ENCODE data around the gene EGFL6.

- TF ChIP-seq TAF1 (conservative IDR thresholded peaks at IDR 0.05) (no peak), RAD21 (IDR thresholded peaks at IDR 0.05) (no peak), GABPA (IDR thresholded peaks at IDR 0.05 in 1 of 2, conservative IDR thresholded peaks at IDR 0.05 in 1 of 2) (no peak), HNF4G (IDR thresholded peaks at IDR 0.05) (no peak), JUND (IDR thresholded peaks at IDR 0.05) (no peak)
- TF ChIP-seq, protein P1, sequence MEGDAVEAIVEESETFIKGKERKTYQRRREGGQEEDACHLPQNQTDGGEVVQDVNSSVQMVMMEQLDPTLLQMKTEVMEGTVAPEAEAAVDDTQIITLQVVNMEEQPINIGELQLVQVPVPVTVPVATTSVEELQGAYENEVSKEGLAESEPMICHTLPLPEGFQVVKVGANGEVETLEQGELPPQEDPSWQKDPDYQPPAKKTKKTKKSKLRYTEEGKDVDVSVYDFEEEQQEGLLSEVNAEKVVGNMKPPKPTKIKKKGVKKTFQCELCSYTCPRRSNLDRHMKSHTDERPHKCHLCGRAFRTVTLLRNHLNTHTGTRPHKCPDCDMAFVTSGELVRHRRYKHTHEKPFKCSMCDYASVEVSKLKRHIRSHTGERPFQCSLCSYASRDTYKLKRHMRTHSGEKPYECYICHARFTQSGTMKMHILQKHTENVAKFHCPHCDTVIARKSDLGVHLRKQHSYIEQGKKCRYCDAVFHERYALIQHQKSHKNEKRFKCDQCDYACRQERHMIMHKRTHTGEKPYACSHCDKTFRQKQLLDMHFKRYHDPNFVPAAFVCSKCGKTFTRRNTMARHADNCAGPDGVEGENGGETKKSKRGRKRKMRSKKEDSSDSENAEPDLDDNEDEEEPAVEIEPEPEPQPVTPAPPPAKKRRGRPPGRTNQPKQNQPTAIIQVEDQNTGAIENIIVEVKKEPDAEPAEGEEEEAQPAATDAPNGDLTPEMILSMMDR (IDR thresholded peaks at IDR 0.05; ENCODE audit: low read depth, low read length, missing input control): no peak
- TF ChIP-seq, protein P2, sequence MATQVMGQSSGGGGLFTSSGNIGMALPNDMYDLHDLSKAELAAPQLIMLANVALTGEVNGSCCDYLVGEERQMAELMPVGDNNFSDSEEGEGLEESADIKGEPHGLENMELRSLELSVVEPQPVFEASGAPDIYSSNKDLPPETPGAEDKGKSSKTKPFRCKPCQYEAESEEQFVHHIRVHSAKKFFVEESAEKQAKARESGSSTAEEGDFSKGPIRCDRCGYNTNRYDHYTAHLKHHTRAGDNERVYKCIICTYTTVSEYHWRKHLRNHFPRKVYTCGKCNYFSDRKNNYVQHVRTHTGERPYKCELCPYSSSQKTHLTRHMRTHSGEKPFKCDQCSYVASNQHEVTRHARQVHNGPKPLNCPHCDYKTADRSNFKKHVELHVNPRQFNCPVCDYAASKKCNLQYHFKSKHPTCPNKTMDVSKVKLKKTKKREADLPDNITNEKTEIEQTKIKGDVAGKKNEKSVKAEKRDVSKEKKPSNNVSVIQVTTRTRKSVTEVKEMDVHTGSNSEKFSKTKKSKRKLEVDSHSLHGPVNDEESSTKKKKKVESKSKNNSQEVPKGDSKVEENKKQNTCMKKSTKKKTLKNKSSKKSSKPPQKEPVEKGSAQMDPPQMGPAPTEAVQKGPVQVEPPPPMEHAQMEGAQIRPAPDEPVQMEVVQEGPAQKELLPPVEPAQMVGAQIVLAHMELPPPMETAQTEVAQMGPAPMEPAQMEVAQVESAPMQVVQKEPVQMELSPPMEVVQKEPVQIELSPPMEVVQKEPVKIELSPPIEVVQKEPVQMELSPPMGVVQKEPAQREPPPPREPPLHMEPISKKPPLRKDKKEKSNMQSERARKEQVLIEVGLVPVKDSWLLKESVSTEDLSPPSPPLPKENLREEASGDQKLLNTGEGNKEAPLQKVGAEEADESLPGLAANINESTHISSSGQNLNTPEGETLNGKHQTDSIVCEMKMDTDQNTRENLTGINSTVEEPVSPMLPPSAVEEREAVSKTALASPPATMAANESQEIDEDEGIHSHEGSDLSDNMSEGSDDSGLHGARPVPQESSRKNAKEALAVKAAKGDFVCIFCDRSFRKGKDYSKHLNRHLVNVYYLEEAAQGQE (IDR thresholded peaks at IDR 0.05): no peak
- TF ChIP-seq, protein P3, sequence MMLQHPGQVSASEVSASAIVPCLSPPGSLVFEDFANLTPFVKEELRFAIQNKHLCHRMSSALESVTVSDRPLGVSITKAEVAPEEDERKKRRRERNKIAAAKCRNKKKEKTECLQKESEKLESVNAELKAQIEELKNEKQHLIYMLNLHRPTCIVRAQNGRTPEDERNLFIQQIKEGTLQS (IDR thresholded peaks at IDR 0.05): no peak
Observed at GRCh38 chrX:13520936-13521335, 48.5 kb upstream of the EGFL6 start.
